CMK (cell line): ENCODE data around the gene PGA4.
"Not testable (repeated sequence)": the region's sequence is repeated elsewhere in the genome, so short reads cannot be mapped to it uniquely, and the experiment has no call there.

Experiments used
- DNase-seq: peaks from one replicate; pipeline ENCODE4 v3.0.0-alpha.2; 2010; ENCODE audit warnings: low read depth

Gene PGA4

GRCh38 chr11:61204502-61205059 is 17.6 kb upstream of the PGA4 start:
- not testable (repeated sequence) for DNase-seq

- DNase-seq = not testable (repeated sequence)
These were observed 14.4 kb upstream of the PGA4 start for GRCh38 chr11:61207636-61208310.

GRCh38 chr11:61210629-61211028 is 11.5 kb upstream of the PGA4 start:
- DNase-seq = not testable (repeated sequence)

- DNase-seq = not testable (repeated sequence)
These were observed 10.7 kb upstream of the PGA4 start for GRCh38 chr11:61211327-61211952.

GRCh38 chr11:61212202-61212601 is 9.9 kb upstream of the PGA4 start:
- not testable (repeated sequence) for DNase-seq

GRCh38 chr11:61213711-61214324 is 8.3 kb upstream of the PGA4 start:
- not testable (repeated sequence) for DNase-seq

GRCh38 chr11:61218306-61218705 is 3.8 kb upstream of the PGA4 start:
- DNase-seq = not testable (repeated sequence)

- not testable (repeated sequence) for DNase-seq
These were observed 3.1 kb upstream of the PGA4 start for GRCh38 chr11:61219016-61219415.

GRCh38 chr11:61222692-61223091 is 545 bp downstream of the PGA4 start:
- DNase-seq = not testable (repeated sequence)

- DNase-seq = not testable (repeated sequence)
These were observed 4.5 kb downstream of the PGA4 start for GRCh38 chr11:61226457-61227137.

- not testable (repeated sequence) for DNase-seq
These were observed 7.3 kb downstream of the PGA4 start for GRCh38 chr11:61229458-61229857.

GRCh38 chr11:61231033-61231432 is 8.9 kb downstream of the PGA4 start:
- not testable (repeated sequence) for DNase-seq

GRCh38 chr11:61231585-61231984 is 9.4 kb downstream of the PGA4 start:
- not testable (repeated sequence) for DNase-seq

- not testable (repeated sequence) for DNase-seq
These were observed 10.5 kb downstream of the PGA4 start for GRCh38 chr11:61232548-61233145.

- not testable (repeated sequence) for DNase-seq
These were observed 15.0 kb downstream of the PGA4 start for GRCh38 chr11:61237130-61237529.

- not testable (repeated sequence) for DNase-seq
These were observed 18.1 kb downstream of the PGA4 start for GRCh38 chr11:61240288-61240687.

- not testable (repeated sequence) for DNase-seq
These were observed 18.7 kb downstream of the PGA4 start, which contains the start of gene PGA5 for GRCh38 chr11:61240875-61241274. Gene PGA5, plus strand, starts transcription at chr11:61241175. Its CDS starts 52 bp downstream, at chr11:61241227.

GRCh38 chr11:61241526-61241925 is 19.4 kb downstream of the PGA4 start:
- DNase-seq = not testable (repeated sequence)

GRCh38 chr11:61245284-61245964 is 23.3 kb downstream of the PGA4 start:
- not testable (repeated sequence) for DNase-seq

GRCh38 chr11:61248071-61248470 is 25.9 kb downstream of the PGA4 start:
- not testable (repeated sequence) for DNase-seq

GRCh38 chr11:61249201-61249600 is 27.1 kb downstream of the PGA4 start:
- not testable (repeated sequence) for DNase-seq
